GM12873 (cell line): Measurements from ENCODE around the gene RAB11FIP5.

ENCODE experiments used
- TF ChIP-seq, protein P1 (sequence below): IDR thresholded peaks from 2 replicates; pipeline ENCODE4 v1.5.1; 2012; ENCODE audit warnings: low read depth, mild to moderate bottlenecking, moderate library complexity, low read length, control low read depth; ENCODE audit not compliant: insufficient read depth; ENCODE audit errors: missing control alignments

Gene RAB11FIP5

DNA sequence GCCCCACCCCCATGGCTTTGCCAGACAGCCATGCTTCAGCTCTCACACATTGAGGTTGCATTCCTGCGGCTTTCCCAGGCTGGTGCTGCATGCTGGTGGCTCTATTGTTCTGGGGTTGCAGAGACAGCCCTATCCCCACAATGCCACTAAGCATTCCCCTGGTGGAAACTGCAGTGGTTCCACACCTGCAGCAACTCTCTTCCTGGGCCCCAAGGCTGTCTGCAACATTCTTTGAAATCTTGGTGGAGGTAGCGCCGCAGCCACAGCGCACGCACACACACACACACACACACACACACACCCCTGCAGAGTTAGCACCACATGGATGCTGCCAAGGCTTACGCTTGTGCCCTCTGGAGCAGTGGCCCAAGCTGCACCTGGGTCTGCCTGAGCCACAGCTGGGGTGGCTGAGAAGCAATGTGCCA, 62.6 kb downstream of the RAB11FIP5 start:
- TF ChIP-seq, protein P1, sequence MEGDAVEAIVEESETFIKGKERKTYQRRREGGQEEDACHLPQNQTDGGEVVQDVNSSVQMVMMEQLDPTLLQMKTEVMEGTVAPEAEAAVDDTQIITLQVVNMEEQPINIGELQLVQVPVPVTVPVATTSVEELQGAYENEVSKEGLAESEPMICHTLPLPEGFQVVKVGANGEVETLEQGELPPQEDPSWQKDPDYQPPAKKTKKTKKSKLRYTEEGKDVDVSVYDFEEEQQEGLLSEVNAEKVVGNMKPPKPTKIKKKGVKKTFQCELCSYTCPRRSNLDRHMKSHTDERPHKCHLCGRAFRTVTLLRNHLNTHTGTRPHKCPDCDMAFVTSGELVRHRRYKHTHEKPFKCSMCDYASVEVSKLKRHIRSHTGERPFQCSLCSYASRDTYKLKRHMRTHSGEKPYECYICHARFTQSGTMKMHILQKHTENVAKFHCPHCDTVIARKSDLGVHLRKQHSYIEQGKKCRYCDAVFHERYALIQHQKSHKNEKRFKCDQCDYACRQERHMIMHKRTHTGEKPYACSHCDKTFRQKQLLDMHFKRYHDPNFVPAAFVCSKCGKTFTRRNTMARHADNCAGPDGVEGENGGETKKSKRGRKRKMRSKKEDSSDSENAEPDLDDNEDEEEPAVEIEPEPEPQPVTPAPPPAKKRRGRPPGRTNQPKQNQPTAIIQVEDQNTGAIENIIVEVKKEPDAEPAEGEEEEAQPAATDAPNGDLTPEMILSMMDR: no peak

DNA sequence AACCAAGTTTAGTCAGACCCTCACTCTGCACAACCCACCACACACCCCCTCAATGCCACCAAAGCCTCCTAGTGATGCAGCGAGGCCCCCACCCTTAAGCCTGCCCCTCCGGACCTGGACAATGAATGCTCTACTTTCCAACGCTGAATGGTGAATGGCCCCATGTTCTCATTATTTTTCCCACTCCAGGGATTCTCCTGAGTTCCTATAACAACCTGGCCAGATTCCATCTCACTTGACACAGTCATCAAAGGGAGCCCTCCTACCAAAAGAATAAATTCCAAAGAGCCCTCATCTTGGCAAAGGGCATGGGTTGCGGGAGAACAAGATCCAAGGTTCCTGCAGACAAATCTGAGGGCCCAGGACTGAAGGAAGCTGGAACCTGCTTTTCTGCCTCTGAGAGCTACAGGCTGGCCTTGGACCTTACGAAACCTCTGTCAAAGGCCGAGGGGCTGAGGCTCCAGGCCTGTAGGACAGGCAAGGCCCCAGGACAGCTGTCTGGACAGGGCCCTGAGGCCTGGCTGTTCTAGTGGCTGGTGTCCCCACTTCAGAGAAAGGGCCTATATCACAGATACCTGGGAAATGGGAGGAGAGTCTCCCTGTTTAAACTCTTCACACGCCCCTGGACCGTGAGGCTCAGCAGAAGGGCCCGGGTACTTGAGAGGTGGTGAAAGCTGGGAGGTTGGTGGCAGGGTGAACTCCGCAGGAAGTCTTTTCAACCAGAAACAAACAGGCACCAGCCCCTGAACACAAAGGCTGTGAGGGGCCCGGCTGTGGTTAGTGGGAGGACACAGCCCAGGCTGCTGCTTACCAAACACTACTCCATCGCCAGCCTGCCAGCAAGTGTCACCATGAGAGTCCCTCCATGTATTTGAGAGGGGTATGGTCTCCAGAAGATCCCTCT, 68.6 kb downstream of the RAB11FIP5 start:
- TF ChIP-seq, protein P1: no peak

DNA sequence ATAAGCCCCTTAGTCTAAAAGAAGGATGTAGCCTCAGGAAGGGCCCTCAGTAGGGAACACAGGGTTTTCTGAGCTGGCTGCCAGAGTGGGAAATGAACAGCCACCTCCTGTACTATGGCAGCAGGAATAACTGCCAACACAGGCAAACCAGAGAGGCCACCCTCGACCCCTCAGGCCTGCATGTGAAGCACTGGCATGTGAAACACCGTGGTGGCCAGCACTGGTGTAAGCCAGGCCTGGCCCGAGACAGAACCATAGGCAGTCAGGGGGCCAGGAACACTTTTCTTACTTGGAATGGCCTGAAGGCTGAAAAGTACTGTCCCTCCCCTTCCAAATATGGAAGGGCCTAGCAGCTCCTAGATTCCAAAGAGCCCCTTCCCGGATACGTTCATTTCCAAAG, 69.5 kb downstream of the RAB11FIP5 start:
- TF ChIP-seq, protein P1: no peak

GRCh38 chr2:73037947-73038585, 74.7 kb downstream of the RAB11FIP5 start:
- TF ChIP-seq, protein P1: no peak

- TF ChIP-seq, protein P1: no peak
Measured at GRCh38 chr2:73036766-73037165, 76.0 kb downstream of the RAB11FIP5 start.

DNA sequence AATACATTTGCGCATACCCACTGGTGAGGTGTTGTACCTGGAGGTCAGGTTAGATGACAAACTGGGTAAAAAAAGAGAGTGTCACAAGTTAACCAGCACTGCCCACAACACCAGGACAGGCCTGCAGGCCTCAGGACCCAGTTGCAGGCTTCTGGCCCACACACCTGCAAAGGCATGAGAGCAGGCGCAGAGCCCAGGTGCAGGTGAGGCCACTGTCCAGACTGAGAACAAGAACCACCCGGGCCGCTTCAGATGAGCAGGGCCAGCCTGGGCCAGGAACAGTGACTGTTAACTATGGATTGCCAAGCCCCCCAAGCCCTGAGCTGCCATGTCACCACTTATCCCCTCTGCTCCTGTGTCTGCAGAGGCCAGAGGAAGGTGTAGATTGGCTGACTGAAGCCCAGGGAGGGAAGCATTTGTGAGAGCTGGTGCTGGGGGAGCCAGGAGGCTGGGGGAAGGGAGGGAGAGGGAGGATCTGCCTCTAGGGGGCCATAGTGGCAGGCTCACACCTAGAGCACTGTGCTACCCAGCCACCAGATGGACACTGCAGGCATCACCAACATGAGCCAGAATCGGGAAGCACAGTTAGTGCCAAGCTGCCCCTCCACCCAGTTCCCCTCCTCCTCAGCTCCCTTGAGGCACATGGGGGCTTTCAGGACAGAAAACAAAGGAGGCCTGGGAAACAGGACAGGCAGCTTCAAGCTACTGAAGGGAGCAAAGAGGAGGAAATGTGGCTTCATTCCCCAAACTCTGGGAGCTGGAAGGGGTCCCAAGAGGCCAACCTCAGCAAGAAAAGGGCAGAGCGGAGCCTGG, 76.6 kb downstream of the RAB11FIP5 start:
- TF ChIP-seq, protein P1: peak; percentile 37

DNA sequence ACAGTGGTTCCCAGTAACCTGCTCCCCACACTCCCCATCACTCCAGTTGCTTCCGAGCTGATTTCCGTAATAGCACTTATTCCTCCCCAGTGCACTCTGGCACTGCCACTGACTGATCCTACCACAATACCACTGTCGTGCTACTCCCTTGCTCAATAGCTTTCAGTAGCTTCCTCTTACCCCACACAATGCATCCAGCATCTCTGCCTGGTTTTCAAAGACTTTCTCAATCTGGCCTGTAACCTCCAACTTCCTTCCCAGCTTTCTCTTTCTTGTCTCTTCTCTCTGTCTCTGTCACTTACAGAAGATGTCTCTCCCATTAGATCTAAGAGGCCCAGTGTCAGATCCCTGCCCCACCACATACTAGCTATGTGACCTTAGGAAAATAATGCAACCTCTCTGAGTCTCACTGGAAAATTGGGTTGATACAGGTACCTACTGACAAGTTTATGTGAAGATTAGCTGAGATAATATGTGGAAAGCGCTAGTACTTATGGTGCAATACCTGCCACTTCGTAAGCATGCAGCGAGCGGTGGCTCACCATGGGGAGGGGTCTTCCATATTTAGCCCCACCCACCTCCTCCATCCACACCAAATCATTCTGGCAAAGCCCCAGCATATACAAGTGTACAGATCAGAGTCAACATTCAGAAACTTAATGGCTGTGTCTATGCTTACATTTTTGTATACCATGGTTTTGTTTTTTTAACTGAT, 77.9 kb downstream of the RAB11FIP5 start:
- TF ChIP-seq, protein P1: no peak
